ENCODE measurements around the gene GTPBP6. TPM values are rescaled to one million over a fixed set of nuclear protein-coding genes. Genes with fewer than 3 reads are reported as not detected.

GTPBP6 gene
- polyA plus RNA-seq, 1 experiment = 15.5 TPM

- POLR2A ChIA-PET = no interaction called here
Observed at GRCh38 chrX:300334-300733, 18.3 kb downstream of the GTPBP6 start.

DNA sequence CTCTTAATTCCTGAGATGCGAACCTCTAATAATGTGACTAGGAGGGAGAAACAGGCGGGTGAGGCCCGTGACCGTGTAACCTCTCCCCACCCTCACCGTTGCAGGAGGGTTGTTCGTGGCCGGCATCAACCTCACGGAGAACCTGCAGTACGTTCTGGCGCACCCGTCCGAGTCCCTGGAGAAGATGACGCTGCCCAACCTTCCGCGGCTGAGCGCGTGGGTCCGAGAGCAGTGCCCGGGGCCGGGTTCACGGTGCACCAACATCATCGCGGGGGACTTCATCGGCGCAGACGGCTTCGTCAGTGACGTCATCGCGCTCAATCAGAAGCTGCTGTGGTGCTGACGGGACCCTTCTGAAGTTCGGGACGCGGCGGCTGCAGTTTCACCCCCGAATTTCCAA, 19.6 kb downstream of the GTPBP6 start:
- POLR2A ChIA-PET = no interaction called here
- Histone ChIP-seq H3K4me3 (ENCODE audit: low read depth, low read length) (no peak overlapping the region), H3K27me3 (ENCODE audit: control insufficient read depth, insufficient read depth, low read length) (no peaks in the 10 kb centered on the region), H3K9me3 (ENCODE audit: control insufficient read depth, insufficient read depth, low read length) (peaks cover 29% of the 10 kb centered on the region), H3K27ac (ENCODE audit: low read depth, low read length) (no peak overlapping the region)
- CTCF ChIA-PET = no interaction called here
- DNase-seq (ENCODE audit: low read depth, low spot score) = no peak
- TF ChIP-seq CTCF (IDR thresholded peaks at IDR 0.05; ENCODE audit: low read depth, low read length) = no peak

More at GRCh38 chrX:300334-300733, 18.3 kb downstream of the GTPBP6 start:
- DNase-seq (ENCODE audit: low read depth, low spot score) = no peak
- CTCF ChIA-PET = no interaction called here
- peaks cover 32% of the 10 kb centered on the region for H3K9me3 ChIP-seq (ENCODE audit: control insufficient read depth, insufficient read depth, low read length)
- H3K4me3 ChIP-seq (ENCODE audit: low read depth, low read length) = no peak overlapping the region
- TF ChIP-seq CTCF (IDR thresholded peaks at IDR 0.05; ENCODE audit: low read depth, low read length) = no peak
- no peaks in the 10 kb centered on the region for H3K27me3 ChIP-seq (ENCODE audit: control insufficient read depth, insufficient read depth, low read length)
- no peak overlapping the region for H3K27ac ChIP-seq (ENCODE audit: low read depth, low read length)

- DNase-seq (ENCODE audit: low read depth, low spot score) = no peak
- peaks cover 30% of the 10 kb centered on the region for H3K9me3 ChIP-seq (ENCODE audit: control insufficient read depth, insufficient read depth, low read length)
- no peak overlapping the region for H3K27ac ChIP-seq (ENCODE audit: low read depth, low read length)
- H3K4me3 ChIP-seq (ENCODE audit: low read depth, low read length) = no peak overlapping the region
- no peaks in the 10 kb centered on the region for H3K27me3 ChIP-seq (ENCODE audit: control insufficient read depth, insufficient read depth, low read length)
- ChIA-PET POLR2A (no interaction called here), CTCF (no interaction called here)
- no peak for TF ChIP-seq CTCF (IDR thresholded peaks at IDR 0.05; ENCODE audit: low read depth, low read length)
Observed at GRCh38 chrX:295136-295535, 23.5 kb downstream of the GTPBP6 start.

- CTCF ChIA-PET = no interaction called here
- no peak overlapping the region for H3K27ac ChIP-seq (ENCODE audit: low read depth, low read length)
- no peaks in the 10 kb centered on the region for H3K27me3 ChIP-seq (ENCODE audit: control insufficient read depth, insufficient read depth, low read length)
- H3K9me3 ChIP-seq (ENCODE audit: control insufficient read depth, insufficient read depth, low read length) = peaks cover 27% of the 10 kb centered on the region
- POLR2A ChIA-PET = no interaction called here
- no peak for TF ChIP-seq CTCF (IDR thresholded peaks at IDR 0.05; ENCODE audit: low read depth, low read length)
- DNase-seq (ENCODE audit: low read depth, low spot score) = no peak
- no peak overlapping the region for H3K4me3 ChIP-seq (ENCODE audit: low read depth, low read length)
Observed at GRCh38 chrX:292900-293897, 25.4 kb downstream of the GTPBP6 start.

DNA sequence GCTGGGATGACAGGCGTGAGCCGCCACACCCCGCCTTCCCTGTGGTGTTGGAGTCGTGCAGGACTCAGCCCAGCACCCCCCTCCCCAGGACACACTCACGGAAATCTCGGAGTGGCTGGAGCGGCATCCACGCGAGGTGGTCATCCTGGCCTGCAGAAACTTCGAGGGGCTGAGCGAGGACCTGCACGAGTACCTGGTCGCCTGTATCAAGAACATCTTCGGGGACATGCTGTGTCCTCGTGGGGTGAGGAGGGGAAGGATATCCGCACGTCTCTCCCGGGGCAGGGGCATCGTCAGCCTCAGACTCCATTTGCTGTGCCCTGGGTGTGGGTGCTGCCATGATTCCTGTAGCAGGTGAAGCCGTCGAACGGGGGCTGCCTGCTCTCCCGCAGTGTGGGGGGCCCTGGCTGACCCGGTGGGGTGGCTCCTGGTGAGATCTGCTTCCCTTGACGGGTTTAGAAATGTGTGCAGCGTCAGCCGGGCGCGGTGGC, 27.1 kb downstream of the GTPBP6 start:
- Histone ChIP-seq H3K4me3 (ENCODE audit: low read depth, low read length) (no peak overlapping the region), H3K27ac (ENCODE audit: low read depth, low read length) (no peak overlapping the region), H3K27me3 (ENCODE audit: control insufficient read depth, insufficient read depth, low read length) (no peaks in the 10 kb centered on the region), H3K9me3 (ENCODE audit: control insufficient read depth, insufficient read depth, low read length) (peaks cover 25% of the 10 kb centered on the region)
- POLR2A ChIA-PET = no interaction called here
- TF ChIP-seq CTCF (IDR thresholded peaks at IDR 0.05; ENCODE audit: low read depth, low read length) = no peak
- DNase-seq (ENCODE audit: low read depth, low spot score) = no peak
- CTCF ChIA-PET = no interaction called here
